Ectodermal cell (in vitro differentiated cells): ENCODE data around the gene PRR19.

ENCODE experiments used
- H3K27ac ChIP-seq: 2 replicates; pipeline ENCODE4 v1.7.0; 2013; ENCODE audit warnings: mild to moderate bottlenecking, low read depth, low read length; ENCODE audit not compliant: insufficient read depth, poor library complexity, severe bottlenecking
- H3K27me3 ChIP-seq: 2 replicates; pipeline ENCODE4 v1.7.0; 2013; ENCODE audit warnings: mild to moderate bottlenecking, low read length; ENCODE audit not compliant: insufficient read depth, control insufficient read depth, poor library complexity, severe bottlenecking
- H3K36me3 ChIP-seq: one replicate; pipeline ENCODE4 v1.7.0; 2013; ENCODE audit warnings: low read length; ENCODE audit not compliant: control insufficient read depth, insufficient read depth
- H3K4me1 ChIP-seq: one replicate; pipeline ENCODE4 v1.7.0; 2013; ENCODE audit warnings: low read length; ENCODE audit not compliant: control insufficient read depth, insufficient read depth
- H3K4me3 ChIP-seq: 2 replicates; pipeline ENCODE4 v1.7.0; 2013; ENCODE audit warnings: low read depth, low read length, control low read depth; ENCODE audit not compliant: insufficient read depth
- H3K9me3 ChIP-seq: 2 replicates; pipeline ENCODE4 v1.7.0; 2013; ENCODE audit warnings: mild to moderate bottlenecking, low read length, moderate library complexity; ENCODE audit not compliant: control insufficient read depth
- WGBS, 2 experiments: methylation state at CpG; one replicate each; pipeline ENCODE4 v1.1.7; 2013; ENCODE audit warnings: missing lambda C conversion rate in 2 of 2; 5-methylcytosine and 5-hydroxymethylcytosine counted together

Gene PRR19

DNA sequence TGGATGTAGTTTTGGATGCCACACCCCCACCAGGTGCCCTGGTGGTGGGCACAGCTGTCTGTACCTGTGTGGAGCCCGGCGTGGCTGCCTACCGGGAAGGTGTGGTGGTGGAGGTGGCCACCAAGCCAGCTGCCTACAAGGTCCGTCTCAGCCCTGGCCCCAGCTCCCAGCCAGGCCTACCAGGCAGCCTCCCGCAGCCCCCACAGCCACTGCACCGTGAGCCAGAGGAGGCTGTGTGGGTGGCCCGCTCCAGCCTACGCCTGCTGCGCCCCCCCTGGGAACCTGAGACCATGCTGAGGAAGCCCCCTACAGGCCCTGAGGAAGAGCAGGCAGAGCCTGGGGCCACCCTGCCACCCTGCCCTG is 29.4 kb upstream of the PRR19 start:
- Histone ChIP-seq H3K4me1 (peaks cover 10% of the 10 kb centered on the region), H3K27me3 (no peaks in the 10 kb centered on the region), H3K4me3 (no peak overlapping the region), H3K9me3 (no peaks in the 10 kb centered on the region), H3K27ac (no peak overlapping the region), H3K36me3 (no peaks in the 10 kb centered on the region)
- WGBS, 2 experiments: 93 to 97% methylated on average over 9 of the region's 9 CpGs

- 96% methylated on average over 23 of the region's 23 CpGs for WGBS, 2 experiments
- H3K4me1 ChIP-seq: peaks cover 8% of the 10 kb centered on the region
- H3K9me3 ChIP-seq: no peaks in the 10 kb centered on the region
- no peaks in the 10 kb centered on the region for H3K27me3 ChIP-seq
- no peaks in the 10 kb centered on the region for H3K36me3 ChIP-seq
- no peak overlapping the region for H3K4me3 ChIP-seq
- no peak overlapping the region for H3K27ac ChIP-seq
Observed at GRCh38 chr19:42272989-42273406, 28.9 kb upstream of the PRR19 start.

DNA sequence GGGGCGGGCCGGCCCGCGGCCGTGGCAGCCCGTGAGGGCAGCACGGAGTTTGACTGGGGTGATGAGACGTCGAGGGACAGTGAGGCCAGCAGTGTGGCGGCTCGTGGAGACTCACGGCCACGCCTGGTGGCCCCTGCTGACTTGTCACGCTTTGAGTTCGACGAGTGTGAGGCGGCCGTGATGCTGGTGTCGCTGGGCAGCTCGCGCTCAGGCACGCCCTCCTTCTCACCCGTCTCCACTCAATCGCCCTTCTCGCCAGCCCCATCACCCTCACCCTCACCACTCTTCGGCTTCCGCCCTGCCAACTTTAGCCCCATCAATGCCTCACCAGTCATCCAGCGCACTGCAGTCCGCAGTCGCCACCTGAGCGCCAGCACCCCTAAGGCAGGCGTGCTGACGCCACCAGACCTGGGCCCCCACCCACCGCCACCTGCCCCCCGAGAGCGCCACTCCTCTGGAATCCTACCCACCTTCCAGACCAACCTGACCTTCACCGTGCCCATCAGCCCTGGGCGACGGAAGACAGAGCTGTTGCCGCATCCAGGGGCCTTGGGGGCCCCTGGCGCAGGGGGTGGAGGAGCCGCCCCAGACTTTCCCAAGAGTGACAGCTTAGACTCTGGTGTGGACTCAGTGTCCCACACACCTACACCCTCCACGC is 28.4 kb upstream of the PRR19 start:
- 95 to 96% methylated on average over 43 of the region's 43 CpGs for WGBS, 2 experiments
- peaks cover 8% of the 10 kb centered on the region for H3K4me1 ChIP-seq
- H3K27me3 ChIP-seq: no peaks in the 10 kb centered on the region
- H3K9me3 ChIP-seq: no peaks in the 10 kb centered on the region
- no peak overlapping the region for H3K27ac ChIP-seq
- H3K4me3 ChIP-seq: no peak overlapping the region
- H3K36me3 ChIP-seq: no peaks in the 10 kb centered on the region

- no peak overlapping the region for H3K4me3 ChIP-seq
- WGBS, 2 experiments: 94% methylated on average over 22 of the region's 22 CpGs
Observed at GRCh38 chr19:42274065-42274682, 27.8 kb upstream of the PRR19 start.

DNA sequence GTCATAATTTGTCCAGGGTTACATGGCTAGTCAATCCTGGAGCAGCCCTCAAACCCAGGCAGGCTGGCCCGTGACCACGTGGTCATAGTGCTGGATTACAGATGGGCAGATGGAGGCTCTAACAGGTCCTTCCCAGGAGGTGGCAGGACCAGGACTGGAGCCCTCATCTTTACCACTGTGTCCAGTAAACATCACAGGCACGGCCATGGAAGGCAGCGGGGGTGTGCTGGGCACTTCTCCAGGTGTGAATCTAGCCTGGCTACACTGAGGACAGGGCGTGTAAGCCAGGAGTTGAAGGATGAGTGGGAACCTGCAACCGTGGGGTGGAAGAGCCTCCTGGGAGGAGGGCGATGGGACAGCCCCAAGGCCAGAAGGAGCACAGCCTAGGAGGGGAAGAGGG is 26.8 kb upstream of the PRR19 start:
- Histone ChIP-seq H3K4me3 (no peak overlapping the region), H3K27ac (no peak overlapping the region), H3K9me3 (no peaks in the 10 kb centered on the region), H3K4me1 (peaks cover 10% of the 10 kb centered on the region), H3K27me3 (no peaks in the 10 kb centered on the region), H3K36me3 (no peaks in the 10 kb centered on the region)
- 94 to 95% methylated on average over 7 of the region's 7 CpGs for WGBS, 2 experiments

More at GRCh38 chr19:42274065-42274682, 27.8 kb upstream of the PRR19 start:
- Histone ChIP-seq H3K27me3 (no peaks in the 10 kb centered on the region), H3K4me1 (peaks cover 12% of the 10 kb centered on the region), H3K36me3 (no peaks in the 10 kb centered on the region), H3K27ac (no peak overlapping the region), H3K9me3 (no peaks in the 10 kb centered on the region)

DNA sequence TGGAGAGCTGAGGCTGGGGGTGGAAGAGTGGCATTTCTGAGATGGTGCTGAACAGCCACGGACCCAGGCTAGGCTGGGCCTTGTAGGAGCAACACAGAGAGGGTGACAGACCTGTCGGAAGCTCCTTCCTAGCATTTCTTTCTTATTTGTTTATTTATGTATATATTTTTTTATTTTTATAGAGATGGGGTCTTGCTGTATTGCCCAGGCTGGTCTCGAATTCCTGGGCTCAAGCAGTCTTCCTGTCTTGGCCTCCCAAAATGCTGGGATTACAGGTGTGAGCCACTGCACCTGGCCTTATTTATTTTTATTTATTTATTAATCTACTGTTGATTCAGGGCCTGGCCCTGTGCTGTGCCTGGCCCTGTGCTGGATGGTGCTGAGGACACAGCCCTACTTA is 26.4 kb upstream of the PRR19 start:
- Histone ChIP-seq H3K4me3 (no peak overlapping the region), H3K36me3 (no peaks in the 10 kb centered on the region), H3K4me1 (peaks cover 9% of the 10 kb centered on the region), H3K9me3 (no peaks in the 10 kb centered on the region), H3K27me3 (no peaks in the 10 kb centered on the region), H3K27ac (no peak overlapping the region)
- 88 to 98% methylated on average over 3 of the region's 3 CpGs for WGBS, 2 experiments

GRCh38 chr19:42276284-42276683 is 25.6 kb upstream of the PRR19 start:
- H3K4me3 ChIP-seq: no peak overlapping the region
- H3K4me1 ChIP-seq: peaks cover 12% of the 10 kb centered on the region
- H3K9me3 ChIP-seq: no peaks in the 10 kb centered on the region
- no peak overlapping the region for H3K27ac ChIP-seq
- WGBS, 2 experiments: 93 to 95% methylated on average over 3 of the region's 3 CpGs
- no peaks in the 10 kb centered on the region for H3K36me3 ChIP-seq
- H3K27me3 ChIP-seq: no peaks in the 10 kb centered on the region

- 93 to 94% methylated on average over 4 of the region's 4 CpGs for WGBS, 2 experiments
- no peaks in the 10 kb centered on the region for H3K27me3 ChIP-seq
- no peaks in the 10 kb centered on the region for H3K36me3 ChIP-seq
- H3K4me3 ChIP-seq: no peak overlapping the region
- H3K9me3 ChIP-seq: no peaks in the 10 kb centered on the region
- peaks cover 17% of the 10 kb centered on the region for H3K4me1 ChIP-seq
- H3K27ac ChIP-seq: no peak overlapping the region
Observed at GRCh38 chr19:42276821-42277220, 25.1 kb upstream of the PRR19 start.

DNA sequence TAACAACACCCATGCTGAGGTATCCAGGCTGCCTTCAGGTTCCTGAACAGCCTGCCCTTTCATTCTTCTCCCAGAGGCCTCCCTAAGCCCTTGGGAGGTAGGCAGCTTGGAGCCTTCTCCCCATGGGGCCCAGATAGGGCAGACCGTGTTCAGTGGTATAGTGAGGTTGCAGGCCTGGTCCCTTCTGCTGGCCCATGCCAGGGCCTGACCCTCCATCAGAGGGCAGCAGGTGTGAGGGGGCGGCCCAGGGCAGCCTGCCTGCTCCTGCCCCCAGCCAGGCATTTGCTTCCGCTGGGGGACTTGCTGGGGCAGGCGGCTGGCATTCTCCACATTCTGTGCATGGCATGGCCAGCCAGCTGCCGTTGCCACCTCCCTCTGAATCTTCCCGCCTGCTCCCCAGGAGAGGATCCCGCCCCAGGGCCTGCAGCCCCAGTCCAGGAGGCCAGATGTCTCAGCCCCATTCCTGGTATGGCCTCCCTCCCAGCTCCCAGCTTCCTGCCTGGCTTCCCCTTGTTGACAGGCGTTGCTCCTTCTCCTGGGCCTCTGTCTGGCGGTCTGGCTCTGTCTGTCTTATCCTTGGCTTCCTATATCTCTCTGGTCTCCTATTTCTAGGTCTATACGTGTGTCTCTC is 24.0 kb upstream of the PRR19 start:
- Histone ChIP-seq H3K27me3 (no peaks in the 10 kb centered on the region), H3K4me1 (peaks cover 27% of the 10 kb centered on the region), H3K27ac (no peak overlapping the region), H3K4me3 (no peak overlapping the region), H3K36me3 (no peaks in the 10 kb centered on the region), H3K9me3 (no peaks in the 10 kb centered on the region)
- 84 to 86% methylated on average over 10 of the region's 10 CpGs for WGBS, 2 experiments

DNA sequence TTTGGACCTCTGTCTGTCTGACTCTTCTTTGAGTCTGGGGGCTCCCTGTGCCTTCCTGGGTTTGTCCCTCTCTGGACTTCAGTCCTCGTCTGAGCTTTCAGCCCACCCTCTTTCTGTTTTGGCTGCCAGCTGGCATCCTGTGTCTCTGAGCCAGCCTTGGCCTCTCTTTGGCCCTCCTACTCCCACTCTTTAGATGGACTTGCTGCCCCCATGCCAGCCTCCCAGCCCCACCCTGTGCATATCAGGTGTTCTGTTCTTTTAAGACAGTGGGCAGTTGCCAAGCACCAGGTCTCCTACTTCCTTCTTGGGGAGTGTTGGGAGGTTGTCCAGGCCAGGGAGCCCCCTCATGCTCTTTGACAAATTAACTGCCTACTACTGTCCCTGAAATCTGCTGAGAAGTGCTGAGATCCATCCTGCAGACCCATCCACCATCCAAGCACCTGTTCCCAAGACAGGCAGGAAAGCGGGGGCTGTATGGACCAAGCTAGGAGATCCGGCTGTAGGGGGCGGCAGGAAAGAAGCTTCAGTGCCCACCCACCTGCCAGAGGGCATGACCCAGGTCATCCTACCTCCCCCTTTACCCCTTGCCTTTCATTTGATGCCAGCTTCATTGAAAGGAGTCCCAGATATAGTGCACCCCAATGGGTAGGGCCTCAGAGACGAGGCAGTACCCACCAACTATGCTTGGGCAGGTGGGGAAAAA is 23.3 kb upstream of the PRR19 start:
- Histone ChIP-seq H3K4me1 (peaks cover 33% of the 10 kb centered on the region), H3K36me3 (no peaks in the 10 kb centered on the region), H3K27me3 (no peaks in the 10 kb centered on the region), H3K9me3 (no peaks in the 10 kb centered on the region), H3K4me3 (no peak overlapping the region), H3K27ac (no peak overlapping the region)
- 87 to 91% methylated on average over 5 of the region's 5 CpGs for WGBS, 2 experiments
